B cell (primary cell): ENCODE measurements around the gene HEG1.

Source experiments
- CTCF ChIP-seq: fragments of 200-600 bp; IDR thresholded peaks from one replicate; pipeline ENCODE4 v1.8.0; 2022; ENCODE audit warnings: antibody characterized with exemption, mild to moderate bottlenecking
- EZH2 ChIP-seq: IDR thresholded peaks from 2 replicates; pipeline ENCODE4 v1.6.1; 2012; ENCODE audit warnings: borderline replicate concordance, low read depth, mild to moderate bottlenecking, moderate library complexity, low read length; ENCODE audit not compliant: insufficient read depth, poor library complexity, severe bottlenecking

- TF ChIP-seq EZH2 (no peak), CTCF (no peak)
These were observed 24.3 kb upstream of the HEG1 start for GRCh38 chr3:125080077-125080476.
